NB4 (cell line): ENCODE data around the gene SPATA17.

Experiments used
- DNase-seq: peaks from one replicate; pipeline ENCODE4 v3.0.0; 2010; ENCODE audit warnings: low read depth
- H3K4me3 ChIP-seq: one replicate; pipeline ENCODE4 v1.5.1; 2011; ENCODE audit warnings: mild to moderate bottlenecking, low read depth, low read length, moderate library complexity
- MYC ChIP-seq: IDR thresholded peaks from 2 replicates; pipeline ENCODE4 v1.6.1; 2011; ENCODE audit warnings: low read depth, low read length
- POLR2A ChIP-seq: IDR thresholded peaks from 2 replicates; pipeline ENCODE4 v1.6.1; 2011; ENCODE audit warnings: mild to moderate bottlenecking; ENCODE audit not compliant: insufficient read length; ENCODE audit errors: extremely low read depth
- TF ChIP-seq, protein P1 (sequence below): IDR thresholded peaks from 2 replicates; pipeline ENCODE4 v1.6.1; 2011; ENCODE audit warnings: low read depth, low read length
- TF ChIP-seq, protein P2 (sequence below): IDR thresholded peaks from one replicate; pipeline ENCODE4 v1.5.1; 2012; ENCODE audit warnings: low read depth, low read length

The SPATA17 gene

DNA sequence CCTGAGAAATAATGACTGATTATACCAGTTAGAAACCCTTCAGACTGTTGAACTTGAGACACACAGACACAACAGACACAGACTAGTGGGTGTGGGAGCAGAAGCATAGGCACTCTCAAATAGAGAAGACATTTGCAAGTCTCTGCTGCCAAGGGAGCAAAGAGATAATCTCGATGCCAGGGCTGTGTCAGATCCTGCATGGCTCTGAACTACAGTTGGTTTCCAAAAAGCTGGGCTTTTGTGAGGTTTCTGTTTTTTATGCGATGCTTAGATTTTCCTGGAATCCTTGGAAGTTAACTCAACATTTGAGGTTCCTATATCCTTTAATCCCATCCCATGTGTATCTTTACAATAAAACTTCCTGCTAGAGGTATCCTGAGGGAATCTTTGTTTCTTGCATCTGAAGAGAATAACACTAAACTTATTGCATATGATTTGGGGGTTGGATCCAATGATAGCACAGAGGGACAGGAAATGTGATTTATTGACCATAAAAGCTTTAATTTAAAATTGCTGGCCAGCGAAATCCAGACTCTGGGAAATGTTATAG, 236.4 kb downstream of the SPATA17 start:
- DNase-seq: no peak
- no peak for TF ChIP-seq POLR2A
- TF ChIP-seq, protein P1, sequence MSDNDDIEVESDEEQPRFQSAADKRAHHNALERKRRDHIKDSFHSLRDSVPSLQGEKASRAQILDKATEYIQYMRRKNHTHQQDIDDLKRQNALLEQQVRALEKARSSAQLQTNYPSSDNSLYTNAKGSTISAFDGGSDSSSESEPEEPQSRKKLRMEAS: no peak
- TF ChIP-seq, protein P2, sequence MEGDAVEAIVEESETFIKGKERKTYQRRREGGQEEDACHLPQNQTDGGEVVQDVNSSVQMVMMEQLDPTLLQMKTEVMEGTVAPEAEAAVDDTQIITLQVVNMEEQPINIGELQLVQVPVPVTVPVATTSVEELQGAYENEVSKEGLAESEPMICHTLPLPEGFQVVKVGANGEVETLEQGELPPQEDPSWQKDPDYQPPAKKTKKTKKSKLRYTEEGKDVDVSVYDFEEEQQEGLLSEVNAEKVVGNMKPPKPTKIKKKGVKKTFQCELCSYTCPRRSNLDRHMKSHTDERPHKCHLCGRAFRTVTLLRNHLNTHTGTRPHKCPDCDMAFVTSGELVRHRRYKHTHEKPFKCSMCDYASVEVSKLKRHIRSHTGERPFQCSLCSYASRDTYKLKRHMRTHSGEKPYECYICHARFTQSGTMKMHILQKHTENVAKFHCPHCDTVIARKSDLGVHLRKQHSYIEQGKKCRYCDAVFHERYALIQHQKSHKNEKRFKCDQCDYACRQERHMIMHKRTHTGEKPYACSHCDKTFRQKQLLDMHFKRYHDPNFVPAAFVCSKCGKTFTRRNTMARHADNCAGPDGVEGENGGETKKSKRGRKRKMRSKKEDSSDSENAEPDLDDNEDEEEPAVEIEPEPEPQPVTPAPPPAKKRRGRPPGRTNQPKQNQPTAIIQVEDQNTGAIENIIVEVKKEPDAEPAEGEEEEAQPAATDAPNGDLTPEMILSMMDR: no peak
- no peak for TF ChIP-seq MYC
- no peak overlapping the region for H3K4me3 ChIP-seq

DNA sequence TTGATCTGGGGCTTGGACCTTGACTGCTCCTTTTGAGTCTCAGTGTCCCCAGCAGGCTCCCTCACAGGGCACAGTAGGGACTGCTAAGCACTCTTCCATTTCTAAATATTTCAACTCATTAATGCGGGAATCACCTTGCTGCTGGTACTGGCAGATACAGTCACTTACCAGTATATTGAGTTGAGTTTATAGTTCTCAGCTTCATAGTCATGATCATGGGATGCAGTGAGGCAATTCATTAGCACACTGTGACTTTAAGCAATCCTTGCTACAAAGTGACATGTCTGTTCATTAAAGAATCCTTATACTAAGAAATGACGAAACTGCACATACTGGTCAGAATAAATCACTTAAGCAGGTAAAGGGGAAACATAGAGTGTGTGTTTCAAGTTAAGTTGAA, 240.8 kb downstream of the SPATA17 start:
- no peak for DNase-seq
- TF ChIP-seq, protein P2: no peak
- no peak for TF ChIP-seq MYC
- TF ChIP-seq, protein P1: no peak
- no peak for TF ChIP-seq POLR2A

DNA sequence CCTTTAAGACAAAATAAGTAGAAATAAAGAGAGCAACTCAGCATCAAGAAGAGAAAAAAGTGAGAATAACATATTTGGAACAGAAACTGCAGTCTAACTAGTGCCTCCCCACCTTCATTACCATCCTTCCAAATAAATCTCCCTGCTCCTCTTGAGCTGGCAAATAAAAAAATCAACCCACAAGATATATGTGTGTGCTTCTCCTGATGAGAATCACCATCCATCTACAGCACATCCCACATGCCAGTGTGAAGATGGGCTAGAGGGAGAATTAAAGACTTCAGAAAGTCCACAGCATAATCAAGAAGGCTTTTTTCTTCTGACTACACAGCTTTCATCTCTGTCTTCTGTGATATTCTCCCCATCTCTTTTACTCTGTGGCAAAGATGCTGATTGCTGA, 244.1 kb downstream of the SPATA17 start:
- DNase-seq: no peak
- no peak overlapping the region for H3K4me3 ChIP-seq
- TF ChIP-seq, protein P1: no peak
- TF ChIP-seq POLR2A (no peak), MYC (no peak)
- TF ChIP-seq, protein P2: no peak

More for the DNA sequence above, 240.8 kb downstream of the SPATA17 start:
- no peak overlapping the region for H3K4me3 ChIP-seq

DNA sequence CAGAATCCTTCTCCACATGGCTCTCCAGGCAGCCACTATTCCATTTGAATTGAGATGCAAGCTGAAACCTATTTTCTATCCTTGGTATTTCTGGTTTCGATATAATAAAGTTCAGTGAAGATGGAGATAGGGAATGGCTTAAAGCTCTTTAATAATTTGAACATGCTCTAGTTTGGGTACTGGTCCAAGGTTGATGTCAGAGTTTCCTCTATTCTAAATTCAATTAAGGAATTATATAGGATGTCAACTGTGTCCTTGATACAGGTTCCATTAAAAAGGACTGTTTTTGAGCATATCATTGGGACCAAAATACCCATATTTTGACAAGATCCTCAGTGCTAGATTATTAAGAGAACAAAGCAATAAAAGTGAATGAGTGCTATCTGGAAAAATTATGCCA, 245.3 kb downstream of the SPATA17 start:
- TF ChIP-seq, protein P2: no peak
- TF ChIP-seq MYC (no peak), POLR2A (no peak)
- TF ChIP-seq, protein P1: no peak
- no peak overlapping the region for H3K4me3 ChIP-seq
- DNase-seq: no peak

DNA sequence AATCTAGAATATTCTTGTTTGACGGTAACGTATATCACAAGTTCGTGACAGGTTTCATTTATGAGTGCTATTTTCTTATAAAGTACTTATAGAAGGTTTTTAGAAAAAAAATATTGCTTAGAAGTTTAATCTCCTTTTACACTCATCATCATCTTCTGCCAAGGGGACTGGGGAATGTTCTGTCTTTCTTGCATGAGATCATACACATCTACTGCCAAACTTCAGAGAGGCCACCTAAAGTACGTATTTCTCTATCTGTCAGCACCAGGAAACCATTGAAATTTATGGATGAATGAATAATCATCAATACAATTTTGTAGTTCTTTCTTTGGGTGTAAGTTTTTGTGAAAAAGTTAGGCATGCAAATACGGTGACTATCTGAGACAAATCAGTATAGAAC, 245.8 kb downstream of the SPATA17 start:
- no peak overlapping the region for H3K4me3 ChIP-seq
- TF ChIP-seq, protein P1: no peak
- TF ChIP-seq, protein P2: no peak
- TF ChIP-seq POLR2A (no peak), MYC (no peak)
- no peak for DNase-seq
